Spleen (tissue), 11 donors: ENCODE results near the gene ZNF462. TPM values are rescaled to one million over a fixed set of nuclear protein-coding genes. Genes with fewer than 3 reads are reported as not detected.

Source experiments
- DNase-seq: peaks from one replicate; pipeline ENCODE4 v3.0.0-alpha.2; 2020
- H3K27ac ChIP-seq, 8 donors: fragments of 200-600 bp; sonication (generic) in 7 of 8; 1 replicate in 4 of 8; 2 replicates in 4 of 8; pipeline versions ENCODE4 v1.5.0 to v1.8.0; 2016 to 2021; ENCODE audit warnings: inconsistent platforms in 4 of 8, mild to moderate bottlenecking in 4 of 8, moderate library complexity in 1 of 8
- H3K27me3 ChIP-seq, 7 donors: fragments of 200-600 bp; sonication (generic) in 6 of 7; replicated peaks in 1 of 7; 1 replicate in 4 of 7; 2 replicates in 3 of 7; pipeline versions ENCODE4 v1.5.0 to v1.8.0; 2016 to 2021; ENCODE audit warnings: inconsistent platforms in 3 of 7, mild to moderate bottlenecking in 1 of 7
- H3K36me3 ChIP-seq, 6 donors: fragments of 200-600 bp; sonication (generic) in 5 of 6; 1 replicate in 4 of 6; 2 replicates in 2 of 6; pipeline versions ENCODE4 v1.5.0 to v1.8.0; 2016 to 2021; ENCODE audit warnings: inconsistent platforms in 2 of 6
- H3K4me1 ChIP-seq, 6 donors: fragments of 200-600 bp; sonication (generic) in 5 of 6; 1 replicate in 3 of 6; 2 replicates in 3 of 6; pipeline versions ENCODE4 v1.5.0 to v1.8.0; 2016 to 2021; ENCODE audit warnings: inconsistent platforms in 3 of 6
- H3K4me3 ChIP-seq, 8 donors: fragments of 200-600 bp; sonication (generic) in 7 of 8; 1 replicate in 4 of 8; 2 replicates in 4 of 8; pipeline versions ENCODE4 v1.5.0 to v1.8.0; 2016 to 2021; ENCODE audit warnings: inconsistent platforms in 4 of 8, mild to moderate bottlenecking in 4 of 8, moderate library complexity in 2 of 8
- H3K9me3 ChIP-seq, 8 donors: fragments of 200-600 bp; sonication (generic) in 7 of 8; 1 replicate in 4 of 8; 2 replicates in 4 of 8; pipeline versions ENCODE4 v1.5.0 to v1.8.0; 2016 to 2021; ENCODE audit warnings: inconsistent platforms in 4 of 8
- CTCF ChIP-seq, 11 experiments: fragments of 200-600 bp in 7 of 11; fragments of 450-650 bp in 4 of 11; sonication (generic) in 4 of 11; IDR thresholded peaks in 8 of 11; conservative IDR thresholded peaks in 3 of 11; 1 replicate in 7 of 11; 2 replicates in 4 of 11; pipeline versions ENCODE4 v1.4.0 to v1.8.0; 2016 to 2021; ENCODE audit warnings: antibody characterized with exemption in 11 of 11, inconsistent platforms in 4 of 11, mild to moderate bottlenecking in 1 of 11
- POLR2A ChIP-seq, 3 donors: fragments of 450-650 bp; IDR thresholded peaks; one replicate each; pipeline ENCODE4 v1.5.1; 2017; ENCODE audit warnings: antibody characterized with exemption in 3 of 3, mild to moderate bottlenecking in 1 of 3
- POLR2AphosphoS5 ChIP-seq, 3 donors: sonication (generic); formaldehyde crosslinking; IDR thresholded peaks; one replicate each; pipeline ENCODE4 v1.5.1; 2017; ENCODE audit warnings: antibody characterized with exemption in 3 of 3
- WGBS, 5 donors: extraction: QIAGEN DNeasy Blood & Tissue Kit in 3 of 5; methylation state at CpG; one replicate each; pipeline versions ENCODE4 v1.1.5 to v1.1.7; 2013 to 2018; 5-methylcytosine and 5-hydroxymethylcytosine counted together
- intact Hi-C: fragments of 100-400 bp; cut with DNase I; formaldehyde crosslinking; loops from one replicate; pipeline ENCODE4 v1.15.0; 2023; ENCODE audit warnings: low total_unique reads
- polyA plus RNA-seq, 3 donors: library from polyadenylated mRNA; stranded (reverse); fragments of 200-250 nt; gene quantifications; one replicate each; pipeline ENCODE4 v1.2.1, GENCODE V29; 2013
- total RNA-seq, 7 donors: library from RNA; depleted of rRNA in 3 of 7; stranded (reverse); fragments of >200 nt in 3 of 7; fragmentation: NEBNext Ultra II Directional in 4 of 7; extraction: Animal tissue kit (Norgen Biotek cat#: 25700) in 4 of 7; gene quantifications; one replicate each; pipeline versions ENCODE4 v1.1.0 to v1.2.1, GENCODE V29; 2016 to 2021
- donor health status: healthy with polysubstance abuse.
- donor health status: DM: no; HTN: no; CAD: no; lungs with moderate emphysema.
- donor health status: DM: no; HTN: no; CAD: no.
- donor health status: Bipolar disorder and iron deficiency.
- donor health status: healthy.
- donor health status: DM: no; HTN: no; CAD: no.
- donor health status: DM: yes; HTN: yes; CAD: no.

ZNF462 gene
- total and polyA plus RNA-seq, 10 donors: 0.36 to 38.9 (median 20.3) TPM

- intact Hi-C loops: no loop called here
- 47 to 77% (median 69%) methylated on average over 4 of the region's 4 CpGs for WGBS, 5 donors
- H3K27ac ChIP-seq: peak overlapping the region in 5 of 8 donors; percentile 10 to 32 (median 20)
These were observed 57.8 kb downstream of the ZNF462 start for GRCh38 chr9:106920701-106921283.

GRCh38 chr9:106921341-106921899 is 58.5 kb downstream of the ZNF462 start:
- H3K36me3 ChIP-seq: peaks cover 0 to 23% (median 3%) of the 10 kb centered on the region in 6 donors
- WGBS, 5 donors: 57 to 75% (median 73%) methylated on average over 3 of the region's 3 CpGs
- no peak overlapping the region for H3K4me3 ChIP-seq
- peaks cover 0 to 8% (median 2%) of the 10 kb centered on the region in 6 donors for H3K4me1 ChIP-seq
- H3K27ac ChIP-seq: peak overlapping the region in 5 of 8 donors; percentile 10 to 32 (median 20)
- DNase-seq: no peak
- TF ChIP-seq POLR2AphosphoS5 (IDR thresholded peaks at IDR 0.05) (no peak), CTCF (IDR thresholded peaks at IDR 0.05 in 8 of 11, conservative IDR thresholded peaks at IDR 0.05 in 3 of 11) (no peak), POLR2A (IDR thresholded peaks at IDR 0.05) (no peak)
- intact Hi-C loops: no loop called here
- no peaks in the 10 kb centered on the region for H3K9me3 ChIP-seq
- no peaks in the 10 kb centered on the region for H3K27me3 ChIP-seq

More at GRCh38 chr9:106920701-106921283, 57.8 kb downstream of the ZNF462 start:
- Histone ChIP-seq H3K27me3 (no peaks in the 10 kb centered on the region), H3K9me3 (no peaks in the 10 kb centered on the region), H3K36me3 (peaks cover 0 to 21% (median 3%) of the 10 kb centered on the region in 6 donors), H3K4me3 (no peak overlapping the region), H3K4me1 (peaks cover 0 to 14% (median 2%) of the 10 kb centered on the region in 6 donors)
- TF ChIP-seq POLR2A (IDR thresholded peaks at IDR 0.05) (no peak), CTCF (IDR thresholded peaks at IDR 0.05 in 8 of 11, conservative IDR thresholded peaks at IDR 0.05 in 3 of 11) (no peak), POLR2AphosphoS5 (IDR thresholded peaks at IDR 0.05) (no peak)
- no peak for DNase-seq

GRCh38 chr9:106922026-106922425 is 59.1 kb downstream of the ZNF462 start:
- Histone ChIP-seq H3K9me3 (no peaks in the 10 kb centered on the region), H3K36me3 (peaks cover 0 to 25% (median 3%) of the 10 kb centered on the region in 6 donors), H3K27me3 (no peaks in the 10 kb centered on the region), H3K27ac (no peak overlapping the region), H3K4me1 (peaks cover 0 to 5% (median under 1%) of the 10 kb centered on the region in 6 donors), H3K4me3 (no peak overlapping the region)
- intact Hi-C loops: no loop called here
- no peak for TF ChIP-seq CTCF (IDR thresholded peaks at IDR 0.05 in 8 of 11, conservative IDR thresholded peaks at IDR 0.05 in 3 of 11)
- no peak for TF ChIP-seq POLR2A (IDR thresholded peaks at IDR 0.05)
- no peak for TF ChIP-seq POLR2AphosphoS5 (IDR thresholded peaks at IDR 0.05)
- DNase-seq: no peak
- 84 to 100% (median 96%) methylated on average over 1 of the region's 1 CpG for WGBS, 5 donors

GRCh38 chr9:106925392-106925791 is 62.4 kb downstream of the ZNF462 start:
- DNase-seq: no peak
- Histone ChIP-seq H3K4me3 (no peak overlapping the region), H3K36me3 (peaks cover 0 to 51% (median 3%) of the 10 kb centered on the region in 6 donors), H3K27me3 (no peaks in the 10 kb centered on the region), H3K4me1 (peaks cover 0 to 5% (median 0%) of the 10 kb centered on the region in 6 donors), H3K9me3 (peaks cover 0 to 8% (median 0%) of the 10 kb centered on the region in 8 donors), H3K27ac (no peak overlapping the region)
- no peak for TF ChIP-seq POLR2AphosphoS5 (IDR thresholded peaks at IDR 0.05)
- no peak for TF ChIP-seq POLR2A (IDR thresholded peaks at IDR 0.05)
- no peak for TF ChIP-seq CTCF (IDR thresholded peaks at IDR 0.05 in 8 of 11, conservative IDR thresholded peaks at IDR 0.05 in 3 of 11)
- WGBS, 5 donors: 93 to 96% (median 95%) methylated on average over 4 to 7 of the region's 7 CpGs
- intact Hi-C loops: no loop called here
